Activated CD8-positive, alpha-beta T cell treated with anti-CD3 and anti-CD28 coated beads for 36 hours (primary cell): ENCODE results near the gene NUSAP1. TPM values are rescaled to one million over a fixed set of nuclear protein-coding genes. Genes with fewer than 3 reads are reported as not detected.

ENCODE experiments used
- ATAC-seq: fragments of 200-7000 bp; cut with Tn5 transposase; one replicate; pipeline ENCODE4 v1.10.0; 2021; ENCODE audit warnings: mild to moderate bottlenecking, moderate library complexity
- CTCF ChIA-PET: fragments of 350-600 bp; sonication (Branson Sonifier 250); formaldehyde crosslinking; loops from one replicate; lab custom pipeline; 2021; ENCODE audit warnings: antibody characterized with exemption; lab: Charles Lee
- POLR2A ChIA-PET: fragments of 350-600 bp; sonication (Branson Sonifier 250); formaldehyde crosslinking; loops from one replicate; lab custom pipeline; 2021; ENCODE audit warnings: antibody characterized with exemption; lab: Charles Lee
- DNase-seq: peaks from one replicate; pipeline ENCODE4 v3.0.0-alpha.2; 2020
- H3K27ac Mint-ChIP-seq: one replicate; pipeline ENCODE4 v1.8.0; 2021; ENCODE audit warnings: mild to moderate bottlenecking, mixed read lengths
- H3K27me3 Mint-ChIP-seq: one replicate; pipeline ENCODE4 v1.8.0; 2021; ENCODE audit warnings: mixed read lengths
- H3K36me3 Mint-ChIP-seq: one replicate; pipeline ENCODE4 v1.8.0; 2021; ENCODE audit warnings: low read depth, mixed read lengths
- H3K4me1 Mint-ChIP-seq: one replicate; pipeline ENCODE4 v1.8.0; 2021; ENCODE audit warnings: low read depth, mixed read lengths
- H3K4me3 Mint-ChIP-seq: one replicate; pipeline ENCODE4 v1.8.0; 2021; ENCODE audit warnings: mild to moderate bottlenecking, moderate library complexity, mixed read lengths
- H3K9me3 Mint-ChIP-seq: one replicate; pipeline ENCODE4 v1.8.0; 2021; ENCODE audit warnings: mixed read lengths
- intact Hi-C: fragments of 100-400 bp; cut with micrococcal nuclease; formaldehyde crosslinking; loops from one replicate; pipeline ENCODE4 v1.10.0; 2022
- total RNA-seq, 2 experiments: library from RNA; stranded (reverse); gene quantifications; one replicate each; pipeline ENCODE4 v1.2.3, GENCODE V29; 2021
- TF ChIP-seq, protein P1 (sequence below): fragments of 200-600 bp; IDR thresholded peaks from one replicate; pipeline ENCODE4 v1.8.0; 2022; ENCODE audit warnings: antibody characterized with exemption, mild to moderate bottlenecking

NUSAP1 gene
- total RNA-seq, 2 experiments from 2014 or later = 163 to 170 TPM

DNA sequence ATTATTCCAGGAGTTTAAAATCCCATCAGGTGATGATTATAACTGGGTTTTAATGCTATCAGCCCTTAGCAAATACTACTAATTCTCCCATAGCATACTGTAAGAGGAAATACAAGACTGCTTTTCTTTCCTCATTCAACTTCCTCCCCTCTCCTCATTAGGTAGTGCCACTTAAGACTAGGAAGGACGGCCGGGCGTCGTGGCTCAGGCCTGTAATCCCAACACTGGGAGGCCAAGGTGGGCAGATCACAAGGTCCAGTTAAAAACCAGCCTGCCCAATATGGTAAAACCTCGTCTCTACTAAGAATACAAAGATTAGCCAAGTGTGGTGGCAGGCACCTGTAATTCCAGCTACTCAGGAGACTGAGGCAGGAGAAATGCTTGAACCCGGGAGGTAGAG is 55.0 kb downstream of the NUSAP1 start:
- Mint-ChIP-seq H3K27me3 (no peaks in the 10 kb centered on the region), H3K36me3 (peaks cover 6% of the 10 kb centered on the region), H3K4me3 (no peak overlapping the region), H3K9me3 (no peaks in the 10 kb centered on the region), H3K4me1 (no peaks in the 10 kb centered on the region), H3K27ac (no peak overlapping the region)
- DNase-seq (no peak), ATAC-seq (no peak)
- CTCF ChIA-PET = no interaction called here
- intact Hi-C loops = no loop called here
- POLR2A ChIA-PET = interaction anchor here (0.6 kb wide), 1 partner anchor 25 kb away, joined by 3 read pairs; no protein-coding TSS in a partner anchor
- TF ChIP-seq, protein P1, sequence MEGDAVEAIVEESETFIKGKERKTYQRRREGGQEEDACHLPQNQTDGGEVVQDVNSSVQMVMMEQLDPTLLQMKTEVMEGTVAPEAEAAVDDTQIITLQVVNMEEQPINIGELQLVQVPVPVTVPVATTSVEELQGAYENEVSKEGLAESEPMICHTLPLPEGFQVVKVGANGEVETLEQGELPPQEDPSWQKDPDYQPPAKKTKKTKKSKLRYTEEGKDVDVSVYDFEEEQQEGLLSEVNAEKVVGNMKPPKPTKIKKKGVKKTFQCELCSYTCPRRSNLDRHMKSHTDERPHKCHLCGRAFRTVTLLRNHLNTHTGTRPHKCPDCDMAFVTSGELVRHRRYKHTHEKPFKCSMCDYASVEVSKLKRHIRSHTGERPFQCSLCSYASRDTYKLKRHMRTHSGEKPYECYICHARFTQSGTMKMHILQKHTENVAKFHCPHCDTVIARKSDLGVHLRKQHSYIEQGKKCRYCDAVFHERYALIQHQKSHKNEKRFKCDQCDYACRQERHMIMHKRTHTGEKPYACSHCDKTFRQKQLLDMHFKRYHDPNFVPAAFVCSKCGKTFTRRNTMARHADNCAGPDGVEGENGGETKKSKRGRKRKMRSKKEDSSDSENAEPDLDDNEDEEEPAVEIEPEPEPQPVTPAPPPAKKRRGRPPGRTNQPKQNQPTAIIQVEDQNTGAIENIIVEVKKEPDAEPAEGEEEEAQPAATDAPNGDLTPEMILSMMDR = no peak

DNA sequence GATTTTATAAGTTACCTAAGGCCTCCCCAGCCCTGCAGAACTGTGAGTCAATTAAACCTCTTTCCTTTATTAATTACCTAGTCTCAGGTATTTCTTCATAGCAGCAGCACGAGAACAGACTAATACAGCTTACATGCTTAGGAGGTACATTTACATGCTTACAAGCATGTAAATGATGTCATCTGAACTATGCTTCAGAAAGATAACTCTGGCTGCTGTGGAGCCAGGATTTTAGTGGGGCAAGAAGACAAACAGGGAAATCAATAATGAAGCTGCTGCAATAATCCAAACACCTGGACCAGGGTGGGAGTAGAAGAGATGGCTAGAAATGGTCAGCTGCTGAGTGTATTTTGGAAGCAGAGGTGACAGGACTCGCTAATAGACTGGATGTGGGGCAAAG is 60.0 kb downstream of the NUSAP1 start:
- H3K9me3 Mint-ChIP-seq = no peaks in the 10 kb centered on the region
- TF ChIP-seq, protein P1 = no peak
- peaks cover 19% of the 10 kb centered on the region for H3K4me1 Mint-ChIP-seq
- H3K36me3 Mint-ChIP-seq = peaks cover 25% of the 10 kb centered on the region
- intact Hi-C loops = no loop called here
- DNase-seq = no peak
- POLR2A ChIA-PET = no interaction called here
- H3K27ac Mint-ChIP-seq = peak overlapping the region; percentile 50
- H3K27me3 Mint-ChIP-seq = no peaks in the 10 kb centered on the region
- no peak overlapping the region for H3K4me3 Mint-ChIP-seq
- CTCF ChIA-PET = interaction anchor here (0.6 kb wide), 1 partner anchor 73 kb away, joined by 3 read pairs; no protein-coding TSS in a partner anchor
- no peak for ATAC-seq

DNA sequence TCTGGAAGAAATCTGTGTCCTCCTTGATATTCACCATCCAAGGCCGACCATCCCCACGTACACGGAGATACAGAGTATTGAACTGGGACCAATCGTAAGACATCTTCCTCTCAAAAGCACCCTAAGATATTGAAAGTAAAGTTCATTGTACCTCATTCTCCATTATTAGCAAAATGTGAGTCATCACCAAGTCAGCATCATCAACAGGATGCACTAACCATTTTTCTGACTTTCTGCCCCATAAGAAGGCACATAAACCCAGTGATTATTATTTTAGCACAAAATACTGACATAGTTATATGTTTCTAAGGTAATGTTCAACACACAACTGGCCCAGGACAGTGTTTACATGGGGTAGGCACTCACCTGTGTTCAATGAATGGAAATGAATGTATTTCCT is 62.2 kb downstream of the NUSAP1 start:
- POLR2A ChIA-PET = no interaction called here
- H3K27ac Mint-ChIP-seq = peak overlapping the region; percentile 55
- TF ChIP-seq, protein P1 = no peak
- no peaks in the 10 kb centered on the region for H3K27me3 Mint-ChIP-seq
- peak; percentile 45 for ATAC-seq
- CTCF ChIA-PET = no interaction called here
- H3K4me3 Mint-ChIP-seq = no peak overlapping the region
- H3K4me1 Mint-ChIP-seq = peaks cover 19% of the 10 kb centered on the region
- intact Hi-C loops = no loop called here
- no peaks in the 10 kb centered on the region for H3K9me3 Mint-ChIP-seq
- no peak for DNase-seq
- H3K36me3 Mint-ChIP-seq = peaks cover 25% of the 10 kb centered on the region

DNA sequence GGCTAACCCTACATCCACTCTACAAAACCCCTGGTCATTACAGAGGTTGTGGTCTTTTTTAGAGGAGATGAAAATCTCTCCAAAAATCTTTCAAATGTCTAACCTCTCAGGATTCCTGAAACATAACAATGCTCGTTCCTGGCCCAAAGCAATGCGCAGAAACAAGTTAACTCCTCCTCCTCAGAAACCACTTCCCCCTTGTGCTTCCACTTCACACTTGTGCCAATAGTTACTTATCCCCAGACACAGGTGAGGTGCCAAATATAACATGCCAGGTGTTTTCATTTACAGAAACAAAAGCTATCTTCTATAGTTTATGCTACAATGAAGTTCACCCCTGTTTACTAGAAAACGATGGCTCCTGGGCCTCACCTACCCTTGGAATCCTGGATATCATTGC is 63.4 kb downstream of the NUSAP1 start:
- Mint-ChIP-seq H3K9me3 (no peaks in the 10 kb centered on the region), H3K36me3 (peaks cover 25% of the 10 kb centered on the region), H3K27ac (peak overlapping the region; percentile 41), H3K4me1 (peaks cover 21% of the 10 kb centered on the region), H3K4me3 (no peak overlapping the region), H3K27me3 (no peaks in the 10 kb centered on the region)
- CTCF ChIA-PET = interaction anchor here (1.4 kb wide), 1 partner anchor 26 kb away, joined by 4 read pairs; no protein-coding TSS in a partner anchor
- intact Hi-C loops = no loop called here
- no peak for DNase-seq
- POLR2A ChIA-PET = no interaction called here
- TF ChIP-seq, protein P1 = no peak
- ATAC-seq = no peak

DNA sequence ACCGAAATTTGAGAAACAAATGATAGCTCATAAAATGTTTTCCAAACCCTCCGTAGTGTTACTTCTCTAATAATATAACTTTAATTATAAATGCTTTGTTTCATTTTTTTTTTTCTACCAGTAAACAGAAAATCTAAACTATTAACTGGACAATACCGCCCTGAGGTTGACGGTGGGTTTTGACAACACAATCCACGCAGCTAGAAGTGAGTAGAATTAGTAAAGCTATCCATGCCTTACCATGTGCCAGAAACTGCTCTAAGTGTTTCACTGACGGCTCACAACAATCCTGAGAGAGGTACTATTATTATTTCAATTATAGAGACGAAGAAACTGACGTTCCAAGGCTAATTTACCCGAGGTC is 69.2 kb downstream of the NUSAP1 start:
- CTCF ChIA-PET = interaction anchor here (1.0 to 1.1 kb wide), 2 partner anchors 15 to 69 kb away, joined by 3 read pairs; partner anchors contain the start of genes NUSAP1, OIP5 and RTF1
- POLR2A ChIA-PET = interaction anchor here (0.7 to 1.6 kb wide), 3 partner anchors 9 to 69 kb away, joined by 3 to 7 read pairs (median 3); partner anchors contain the start of genes NUSAP1 and OIP5
- no peaks in the 10 kb centered on the region for H3K36me3 Mint-ChIP-seq
- peak overlapping the region; percentile 97 for H3K4me3 Mint-ChIP-seq
- H3K9me3 Mint-ChIP-seq = no peaks in the 10 kb centered on the region
- peaks cover 12% of the 10 kb centered on the region for H3K4me1 Mint-ChIP-seq
- DNase-seq (no peak), ATAC-seq (peak; percentile 15)
- intact Hi-C loops = no loop called here
- TF ChIP-seq, protein P1 = no peak
- no peaks in the 10 kb centered on the region for H3K27me3 Mint-ChIP-seq
- peak overlapping the region; percentile 91 for H3K27ac Mint-ChIP-seq
